Stomach (tissue), 4 donors: Measurements from ENCODE around the gene WFDC1.

Experiments
- POLR2A ChIP-seq, 4 donors: fragments of 450-650 bp; IDR thresholded peaks; one replicate each; pipeline ENCODE4 v1.6.1; 2016; ENCODE audit warnings: antibody characterized with exemption in 4 of 4, control low read depth in 2 of 4, mild to moderate bottlenecking in 1 of 4, moderate library complexity in 1 of 4
- TF ChIP-seq, protein P1 (sequence below), 7 experiments: fragments of 450-650 bp in 4 of 7; fragments of 200-600 bp in 3 of 7; sonication (generic) in 3 of 7; IDR thresholded peaks; one replicate each; pipeline ENCODE4 v1.5.1; 2016 to 2019; ENCODE audit warnings: antibody characterized with exemption in 7 of 7, control low read depth in 2 of 7, mild to moderate bottlenecking in 1 of 7

DNA sequence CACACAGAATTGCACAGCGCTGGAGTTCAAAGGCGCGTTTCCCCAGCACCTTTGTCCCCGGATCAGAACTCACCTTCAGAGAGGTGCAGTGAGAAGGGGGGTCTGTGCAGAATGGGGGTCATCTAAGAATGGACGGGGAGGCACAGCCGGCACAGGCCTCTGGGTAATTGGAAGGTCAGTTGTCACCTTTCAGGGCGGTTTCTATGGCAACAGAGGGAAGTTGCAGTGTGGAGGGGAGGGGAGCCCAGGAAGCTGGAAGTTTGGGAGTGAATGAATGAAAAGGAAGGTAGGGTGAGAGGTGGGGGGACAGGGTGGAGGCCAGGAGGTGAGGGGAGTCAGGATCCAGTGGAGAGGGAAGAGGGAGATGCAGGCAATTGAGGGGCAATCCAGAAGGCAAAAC is 42.5 kb upstream of the WFDC1 start:
- TF ChIP-seq, protein P1, sequence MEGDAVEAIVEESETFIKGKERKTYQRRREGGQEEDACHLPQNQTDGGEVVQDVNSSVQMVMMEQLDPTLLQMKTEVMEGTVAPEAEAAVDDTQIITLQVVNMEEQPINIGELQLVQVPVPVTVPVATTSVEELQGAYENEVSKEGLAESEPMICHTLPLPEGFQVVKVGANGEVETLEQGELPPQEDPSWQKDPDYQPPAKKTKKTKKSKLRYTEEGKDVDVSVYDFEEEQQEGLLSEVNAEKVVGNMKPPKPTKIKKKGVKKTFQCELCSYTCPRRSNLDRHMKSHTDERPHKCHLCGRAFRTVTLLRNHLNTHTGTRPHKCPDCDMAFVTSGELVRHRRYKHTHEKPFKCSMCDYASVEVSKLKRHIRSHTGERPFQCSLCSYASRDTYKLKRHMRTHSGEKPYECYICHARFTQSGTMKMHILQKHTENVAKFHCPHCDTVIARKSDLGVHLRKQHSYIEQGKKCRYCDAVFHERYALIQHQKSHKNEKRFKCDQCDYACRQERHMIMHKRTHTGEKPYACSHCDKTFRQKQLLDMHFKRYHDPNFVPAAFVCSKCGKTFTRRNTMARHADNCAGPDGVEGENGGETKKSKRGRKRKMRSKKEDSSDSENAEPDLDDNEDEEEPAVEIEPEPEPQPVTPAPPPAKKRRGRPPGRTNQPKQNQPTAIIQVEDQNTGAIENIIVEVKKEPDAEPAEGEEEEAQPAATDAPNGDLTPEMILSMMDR (IDR thresholded peaks at IDR 0.05), result no peak
- TF ChIP-seq POLR2A (IDR thresholded peaks at IDR 0.05), result no peak
